K562 (cell line): ENCODE data around the gene SHLD1. TPM values are rescaled to one million over a fixed set of nuclear protein-coding genes. Genes with fewer than 3 reads are reported as not detected.

Source experiments
- ATAC-seq: fragments of 200-7000 bp; cut with Tn5 transposase; 3 replicates; pipeline ENCODE4 v1.9.1; 2020; ENCODE audit warnings: moderate library complexity
- BruUV-seq: library from RNA; stranded (reverse); fragments of 400-500 nt; replicated peaks from 2 replicates; lab custom pipeline; 2021; lab: Mats Ljungman, UMichigan
- CTCF ChIA-PET: fragments of 300-600 bp; formaldehyde crosslinking; extraction: SDS; loops from one replicate; lab custom pipeline; 2021; ENCODE audit warnings: low intra/inter-chr PET ratio; lab: Yijun Ruan, JAX
- POLR2A ChIA-PET: fragments of 300-600, 350-650 bp; sonication (Branson Sonifier 250); formaldehyde crosslinking; extraction: SDS; loops from one replicate; lab custom pipeline; 2021; ENCODE audit warnings: antibody characterized with exemption, inconsistent platforms; lab: Yijun Ruan, JAX
- DNase-seq, 4 experiments: peaks; one replicate each; pipeline versions ENCODE4 v3.0.0 to v3.0.0-alpha.2; 2011 to 2018; ENCODE audit warnings: low spot score in 3 of 4, mixed read lengths in 3 of 4; ENCODE audit errors: extremely low read depth in 1 of 4
- FAIRE-seq: peaks from 2 replicates; lab custom pipeline; 2011; peaks lifted over from hg19 to GRCh38; lab: Jason Lieb, UNC
- H2AFZ ChIP-seq: 2 replicates; pipeline ENCODE4 v1.6.0; 2011; ENCODE audit warnings: low read depth, low read length, control low read depth, inconsistent platforms
- H3K27ac ChIP-seq: fragments of 200-600 bp; 3 replicates; pipeline ENCODE4 v1.8.0; 2011; ENCODE audit warnings: low read depth, mild to moderate bottlenecking, control low read depth, inconsistent platforms, low read length, moderate library complexity, mixed read lengths; ENCODE audit errors: extremely low read depth
- H3K27me3 ChIP-seq, 2 experiments: fragments of 300-600 bp in 1 of 2; 2 replicates in 1 of 2; 3 replicates in 1 of 2; pipeline versions ENCODE4 v1.6.0 to v1.8.0; 2011; ENCODE audit warnings: inconsistent platforms in 2 of 2, low read length in 2 of 2, mild to moderate bottlenecking in 1 of 2, mixed read lengths in 1 of 2, moderate library complexity in 1 of 2; ENCODE audit not compliant: control insufficient read depth in 2 of 2, insufficient read depth in 2 of 2
- H3K36me3 ChIP-seq: fragments of 300-600 bp; 3 replicates; pipeline ENCODE4 v1.8.0; 2011; ENCODE audit warnings: mild to moderate bottlenecking, low read length, inconsistent platforms; ENCODE audit not compliant: control insufficient read depth, insufficient read depth
- H3K4me1 ChIP-seq, 2 experiments: fragments of 200-600 bp in 1 of 2; replicated peaks in 1 of 2; 2 replicates in 1 of 2; 3 replicates in 1 of 2; pipeline versions ENCODE4 v1.5.1 to v1.8.0; 2011; ENCODE audit warnings: inconsistent platforms in 2 of 2, low read length in 2 of 2, mild to moderate bottlenecking in 1 of 2, mixed read lengths in 1 of 2, moderate library complexity in 1 of 2; ENCODE audit not compliant: control insufficient read depth in 2 of 2, insufficient read depth in 2 of 2
- H3K4me2 ChIP-seq: 2 replicates; pipeline ENCODE4 v1.6.1; 2011; ENCODE audit warnings: low read length, control low read depth, inconsistent platforms, mixed read lengths; ENCODE audit not compliant: insufficient read depth
- H3K4me3 ChIP-seq: fragments of 200-600 bp; sonication (generic), shearing (Covaris generic); 2 replicates; pipeline ENCODE4 v1.5.1; 2016; ENCODE audit warnings: control low read depth, inconsistent platforms
- H3K79me2 ChIP-seq: fragments of 200-600 bp; 3 replicates; pipeline ENCODE4 v1.8.0; 2011; ENCODE audit warnings: low read length, inconsistent platforms; ENCODE audit not compliant: control insufficient read depth, insufficient read depth
- H3K9ac ChIP-seq, 2 experiments: 2 replicates each; pipeline versions ENCODE4 v1.6.0 to v1.6.1; 2011; ENCODE audit warnings: low read depth in 2 of 2, low read length in 2 of 2, control low read depth in 1 of 2, inconsistent platforms in 1 of 2, mild to moderate bottlenecking in 1 of 2, mixed read lengths in 1 of 2; ENCODE audit not compliant: insufficient read depth in 1 of 2
- H3K9me1 ChIP-seq: one replicate; pipeline ENCODE4 v1.6.0; 2011; ENCODE audit warnings: inconsistent platforms, mild to moderate bottlenecking, low read length, moderate library complexity; ENCODE audit not compliant: control insufficient read depth, insufficient read depth
- H3K9me3 ChIP-seq: replicated peaks from 2 replicates; pipeline ENCODE4 v1.5.1; 2011; ENCODE audit warnings: low read depth, low read length, inconsistent platforms; ENCODE audit not compliant: control insufficient read depth, insufficient read depth
- H4K20me1 ChIP-seq: replicated peaks from 2 replicates; pipeline ENCODE4 v1.6.1; 2011; ENCODE audit warnings: low read length, inconsistent platforms, mixed read lengths; ENCODE audit not compliant: control insufficient read depth, insufficient read depth
- CSDE1 ChIP-seq, 2 experiments: fragments of 450-650 bp; IDR thresholded peaks; 2 replicates each; pipeline ENCODE4 v1.6.1; 2016; ENCODE audit warnings: mild to moderate bottlenecking in 1 of 2
- CUX1 ChIP-seq: fragments of 200-800 bp; sonication (Bioruptor generic); IDR thresholded peaks from 2 replicates; pipeline ENCODE4 v1.6.1; 2016; ENCODE audit warnings: missing genetic modification characterization, missing compliant biosample characterization
- MYBL2 ChIP-seq, 2 experiments: fragments of 450-650 bp in 1 of 2; sonication (generic) in 1 of 2; formaldehyde crosslinking in 1 of 2; IDR thresholded peaks; 2 replicates each; pipeline versions ENCODE4 v1.6.1 to v1.8.1; 2017 to 2022; ENCODE audit warnings: borderline replicate concordance in 1 of 2, inconsistent platforms in 1 of 2, low read depth in 1 of 2, mild to moderate bottlenecking in 1 of 2, missing genetic modification reagents in 1 of 2, moderate library complexity in 1 of 2
- ZFP30 ChIP-seq: fragments of 250-450 bp; sonication (Bioruptor Pico); IDR thresholded peaks from 2 replicates; pipeline ENCODE4 v1.8.0; 2022; ENCODE audit warnings: moderate library complexity, mild to moderate bottlenecking, inconsistent platforms, borderline replicate concordance
- ZNF586 ChIP-seq: fragments of 450-650 bp; formaldehyde crosslinking; conservative IDR thresholded peaks from 2 replicates; pipeline ENCODE4 v1.4.0; 2020; ENCODE audit warnings: mild to moderate bottlenecking, moderate library complexity
- in situ Hi-C: fragments of 300-500 bp; cut with MboI; formaldehyde crosslinking; loops from 4 replicates; pipeline ENCODE4 v1.15.0; 2018; ENCODE audit warnings: inconsistent platforms, mixed read lengths
- intact Hi-C: fragments of 100-400 bp; cut with micrococcal nuclease; formaldehyde crosslinking; loops from 2 replicates; pipeline ENCODE4 v1.14.2; 2022
- polyA plus RNA-seq, 8 experiments: library from polyadenylated mRNA; depleted of rRNA in 4 of 8; stranded (reverse) in 5 of 8; unstranded in 3 of 8; fragments of >200 nt; fragmentation: Nextera tagmentation in 2 of 8; fragmentation: Illumina TruSeq in 1 of 8; extraction: Ambion mirVana in 2 of 8; extraction: Trizol in 1 of 8; gene quantifications; 2 replicates each; pipeline versions ENCODE4 v1.2.1 to v1.2.3, GENCODE V29; 2011 to 2014; ENCODE audit warnings: inconsistent platforms in 1 of 8, missing spikeins in 1 of 8
- total RNA-seq, 7 experiments: library from RNA; depleted of rRNA in 6 of 7; stranded (reverse); fragments of >200 nt in 6 of 7; fragmentation: Illumina TruSeq in 2 of 7; extraction: Trizol in 2 of 7; gene quantifications; 2 replicates each; pipeline versions ENCODE4 v1.2.1 to v1.2.3, GENCODE V29; 2011 to 2021; ENCODE audit warnings: low replicate concordance in 1 of 7

The SHLD1 gene
- total and polyA plus RNA-seq, 9 of the 15 experiments (the other 6 are each of a cell fraction or from before 2014, with no cell fraction given), result 3.7 to 21.6 (median 8.2) TPM

- in situ Hi-C loops (no loop called here), intact Hi-C loops (no loop called here)
- H3K4me1 ChIP-seq, result no peaks in the 10 kb centered on the region; a peak in 1 of 5 replicates
- no peaks in the 10 kb centered on the region for H3K79me2 ChIP-seq
- no peak overlapping the region for H2AFZ ChIP-seq
- H3K4me2 ChIP-seq, result no peak overlapping the region
- H3K9me3 ChIP-seq, result no peaks in the 10 kb centered on the region
- TF ChIP-seq ZFP30 (CRISPR knock-in tag), result no peak
- no peak for TF ChIP-seq CUX1
- no peak for TF ChIP-seq ZNF586 (CRISPR knock-in tag)
- TF ChIP-seq MYBL2 (IDR thresholded peaks at IDR 0.05; ENCODE audit: low read depth), result no peak
- no peak for TF ChIP-seq MYBL2 (CRISPR knock-in tag; IDR thresholded peaks at IDR 0.05; ENCODE audit: borderline replicate concordance)
- no peak for TF ChIP-seq CSDE1 (IDR thresholded peaks at IDR 0.05)
- no peaks in the 10 kb centered on the region for H3K27me3 ChIP-seq
- POLR2A ChIA-PET, result no interaction called here
- no TSS peak for BruUV-seq
- CTCF ChIA-PET, result no interaction called here
- H3K4me3 ChIP-seq, result no peak overlapping the region
- no peaks in the 10 kb centered on the region for H4K20me1 ChIP-seq
- H3K9ac ChIP-seq, result no peak overlapping the region
- no peak overlapping the region for H3K27ac ChIP-seq
- no peak for DNase-seq
- no peaks in the 10 kb centered on the region for H3K36me3 ChIP-seq
- no peak for ATAC-seq
- FAIRE-seq, result no peak
- H3K9me1 ChIP-seq, result no peaks in the 10 kb centered on the region
Observed at GRCh38 chr20:5834436-5835005, 84.3 kb downstream of the SHLD1 start.
